Stimulated activated CD4-positive, alpha-beta T cell treated with anti-CD3 and anti-CD28 coated beads, TNF-alpha, amount 100 ng/mL, for 24 hours (primary cell): ENCODE measurements around the gene RFWD3.
"Not testable (repeated sequence)": the region's sequence is repeated elsewhere in the genome, so short reads cannot be mapped to it uniquely, and the experiment has no call there.

ENCODE experiments used
- DNase-seq, 3 experiments: peaks; one replicate each; pipeline ENCODE4 v3.0.0-alpha.2; 2020; ENCODE audit warnings: low read depth in 3 of 3

Gene RFWD3, protein sequence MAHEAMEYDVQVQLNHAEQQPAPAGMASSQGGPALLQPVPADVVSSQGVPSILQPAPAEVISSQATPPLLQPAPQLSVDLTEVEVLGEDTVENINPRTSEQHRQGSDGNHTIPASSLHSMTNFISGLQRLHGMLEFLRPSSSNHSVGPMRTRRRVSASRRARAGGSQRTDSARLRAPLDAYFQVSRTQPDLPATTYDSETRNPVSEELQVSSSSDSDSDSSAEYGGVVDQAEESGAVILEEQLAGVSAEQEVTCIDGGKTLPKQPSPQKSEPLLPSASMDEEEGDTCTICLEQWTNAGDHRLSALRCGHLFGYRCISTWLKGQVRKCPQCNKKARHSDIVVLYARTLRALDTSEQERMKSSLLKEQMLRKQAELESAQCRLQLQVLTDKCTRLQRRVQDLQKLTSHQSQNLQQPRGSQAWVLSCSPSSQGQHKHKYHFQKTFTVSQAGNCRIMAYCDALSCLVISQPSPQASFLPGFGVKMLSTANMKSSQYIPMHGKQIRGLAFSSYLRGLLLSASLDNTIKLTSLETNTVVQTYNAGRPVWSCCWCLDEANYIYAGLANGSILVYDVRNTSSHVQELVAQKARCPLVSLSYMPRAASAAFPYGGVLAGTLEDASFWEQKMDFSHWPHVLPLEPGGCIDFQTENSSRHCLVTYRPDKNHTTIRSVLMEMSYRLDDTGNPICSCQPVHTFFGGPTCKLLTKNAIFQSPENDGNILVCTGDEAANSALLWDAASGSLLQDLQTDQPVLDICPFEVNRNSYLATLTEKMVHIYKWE

DNA sequence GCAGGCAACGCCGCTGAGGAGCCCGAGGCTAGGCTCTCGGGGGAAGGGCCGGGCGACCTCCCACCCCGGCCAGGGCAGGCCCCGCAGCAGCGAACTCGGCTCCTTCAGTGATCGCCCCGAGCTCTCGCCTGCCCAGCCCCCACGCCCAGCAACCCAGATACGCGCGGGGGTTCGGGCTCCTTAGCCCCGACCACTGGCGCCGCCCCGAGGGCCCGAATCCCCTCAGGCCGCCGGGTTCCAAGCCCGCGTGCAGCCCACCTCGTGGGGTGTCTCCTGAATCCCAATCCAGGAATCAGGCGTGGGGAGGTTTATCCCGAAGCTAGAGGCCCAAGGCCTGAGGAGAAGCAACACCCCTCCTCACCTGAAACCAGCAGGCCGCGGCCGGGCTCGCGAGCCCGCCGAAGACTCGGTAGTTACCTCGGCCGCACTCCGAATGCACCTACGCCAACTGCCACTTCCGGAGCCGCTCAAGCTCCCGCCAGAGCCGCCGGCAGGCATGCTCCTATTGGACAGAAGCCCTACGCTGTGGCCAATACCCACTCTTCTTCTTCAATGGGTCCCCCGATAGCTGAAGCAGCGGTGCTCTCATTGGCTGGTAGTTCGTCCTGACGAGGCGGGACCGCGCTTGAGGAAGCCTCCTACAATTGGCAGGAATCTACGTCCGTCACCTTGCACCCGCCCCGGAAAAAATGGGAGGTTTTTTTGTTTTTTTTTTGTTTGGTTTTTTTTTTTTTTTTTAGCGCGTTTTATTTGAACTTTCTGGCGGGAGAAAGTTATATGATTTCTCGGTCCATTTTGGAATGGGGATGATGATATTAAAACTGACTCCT is at the start of gene RFWD3:
TSS of gene RFWD3 (minus strand) at position 453 of the 830 bp plus-strand sequence. CDS start 5,428 bp downstream, outside the sequence.
- peak; percentile 87 to 93 (median 92) for DNase-seq

DNA sequence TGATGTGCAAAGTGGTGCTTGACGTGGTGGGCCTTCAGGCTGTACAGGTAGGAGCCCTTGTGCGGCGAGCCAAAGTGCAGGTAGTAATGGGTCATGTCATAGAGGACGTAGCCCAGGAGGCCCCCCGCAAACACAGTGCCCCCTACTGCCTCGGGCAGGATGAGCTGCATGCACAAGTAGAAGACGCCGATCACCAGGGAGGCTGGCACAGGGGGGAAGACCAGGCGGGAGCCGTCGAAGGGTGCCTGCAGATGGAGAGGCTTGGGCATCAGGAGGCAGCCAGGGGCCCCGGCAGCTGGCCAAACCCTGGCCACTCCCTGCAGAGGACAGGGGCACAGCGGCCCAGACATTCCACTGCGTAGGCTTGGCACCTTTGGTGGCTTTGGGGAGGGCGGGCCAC is 49.7 kb upstream of the RFWD3 start:
- no peak for DNase-seq

DNA sequence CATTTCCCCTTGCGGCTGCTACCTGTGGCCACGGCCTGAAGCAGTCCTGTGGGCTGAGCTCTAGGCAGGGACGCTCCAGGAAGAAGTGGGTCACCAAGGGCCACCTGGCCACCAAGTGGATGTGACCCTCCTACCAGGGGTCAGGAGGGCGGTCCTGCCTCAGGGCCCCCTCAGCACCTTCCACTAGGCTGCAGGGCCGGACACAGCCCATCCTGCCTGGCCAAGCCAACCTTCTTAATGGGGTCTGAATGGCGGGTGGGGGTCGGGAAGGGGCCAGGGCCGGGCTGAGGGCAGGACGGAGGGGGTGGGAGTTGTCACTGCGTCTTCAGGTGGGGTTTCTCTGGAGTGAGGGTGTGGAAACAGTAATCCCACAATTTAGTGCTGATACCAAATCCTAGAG is 47.2 kb upstream of the RFWD3 start:
- no peak for DNase-seq

DNA sequence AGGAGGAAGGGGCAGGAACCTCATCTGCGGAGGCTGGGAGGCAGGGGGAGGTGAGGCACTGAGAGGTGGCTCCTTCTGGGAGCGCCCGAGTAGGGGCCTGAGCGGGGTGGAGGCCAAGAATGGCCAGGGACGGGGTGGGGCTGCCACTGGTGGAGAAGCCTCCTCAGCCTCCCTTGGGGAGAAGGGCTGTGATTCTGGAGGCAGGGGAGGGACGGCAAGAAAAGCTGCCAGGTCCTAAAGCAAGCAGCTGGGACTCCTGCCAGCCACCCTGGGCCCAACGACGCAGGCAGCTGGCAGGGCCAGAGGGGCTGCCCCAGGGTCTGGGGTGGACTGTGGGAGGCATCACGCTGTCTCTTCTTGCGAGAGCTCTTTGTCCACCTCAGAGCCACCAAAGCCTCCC is 46.6 kb upstream of the RFWD3 start:
- no peak for DNase-seq

DNA sequence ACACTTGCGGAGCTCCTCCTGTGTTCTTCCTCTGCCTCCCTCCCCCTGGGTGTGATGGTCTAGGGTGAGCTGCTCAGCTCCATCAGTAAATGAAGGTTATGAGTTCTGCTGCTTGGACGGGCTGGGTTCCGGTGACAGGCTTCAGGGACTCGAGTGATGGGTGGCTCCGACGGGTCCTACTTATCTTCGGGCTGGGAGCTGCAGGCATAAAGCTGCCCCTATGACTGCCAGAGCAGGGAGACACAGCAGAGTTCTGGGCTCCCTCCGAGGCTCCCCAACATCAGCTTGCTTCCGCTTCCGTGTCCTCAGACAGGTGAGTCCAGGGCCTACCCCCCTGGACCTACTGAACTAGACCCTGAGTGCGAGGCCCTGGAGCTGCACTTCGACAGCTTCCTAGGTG is 45.3 kb upstream of the RFWD3 start:
- no peak for DNase-seq

DNA sequence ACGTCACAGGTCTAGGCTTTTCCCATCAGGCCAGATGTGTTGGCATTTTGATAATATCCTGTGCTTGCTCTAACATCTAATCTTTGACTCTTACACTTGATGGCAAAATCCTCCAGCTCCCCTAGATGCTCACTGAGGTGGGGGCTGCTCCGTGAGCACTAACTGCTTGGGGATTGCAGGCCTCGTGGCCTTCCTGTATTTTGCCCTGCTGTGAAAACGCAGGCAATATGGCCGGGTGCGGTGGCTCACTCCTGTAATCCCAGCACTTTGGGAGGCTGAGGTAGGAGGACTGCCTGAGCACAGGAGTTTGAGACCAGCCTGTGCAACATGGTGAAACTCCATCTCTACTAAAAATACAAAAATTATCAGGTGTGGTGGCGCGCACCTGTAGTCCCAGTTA is 43.7 kb upstream of the RFWD3 start:
- no peak for DNase-seq

DNA sequence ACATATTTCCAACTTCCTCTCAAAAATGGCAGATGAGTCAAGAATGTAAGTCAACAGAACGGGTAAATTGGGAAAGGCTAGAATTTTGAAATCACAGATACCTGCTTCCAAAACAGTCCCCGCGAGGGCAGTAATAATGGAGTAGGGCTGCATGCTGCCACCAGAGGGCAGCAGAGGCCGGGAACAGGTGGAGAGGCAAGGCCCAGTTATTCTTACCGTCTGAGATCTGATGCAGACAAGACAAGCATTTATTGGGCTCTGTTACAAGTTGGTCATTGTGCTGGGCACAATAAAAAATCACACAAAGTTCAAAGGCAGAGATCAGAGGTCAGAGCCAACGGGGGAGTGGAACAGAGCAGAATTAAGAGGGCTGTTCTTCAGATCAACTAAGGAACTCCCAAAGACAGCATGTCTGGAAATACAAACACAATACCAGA is 42.8 kb upstream of the RFWD3 start:
- DNase-seq: peak; percentile 66 to 78 (median 70)

DNA sequence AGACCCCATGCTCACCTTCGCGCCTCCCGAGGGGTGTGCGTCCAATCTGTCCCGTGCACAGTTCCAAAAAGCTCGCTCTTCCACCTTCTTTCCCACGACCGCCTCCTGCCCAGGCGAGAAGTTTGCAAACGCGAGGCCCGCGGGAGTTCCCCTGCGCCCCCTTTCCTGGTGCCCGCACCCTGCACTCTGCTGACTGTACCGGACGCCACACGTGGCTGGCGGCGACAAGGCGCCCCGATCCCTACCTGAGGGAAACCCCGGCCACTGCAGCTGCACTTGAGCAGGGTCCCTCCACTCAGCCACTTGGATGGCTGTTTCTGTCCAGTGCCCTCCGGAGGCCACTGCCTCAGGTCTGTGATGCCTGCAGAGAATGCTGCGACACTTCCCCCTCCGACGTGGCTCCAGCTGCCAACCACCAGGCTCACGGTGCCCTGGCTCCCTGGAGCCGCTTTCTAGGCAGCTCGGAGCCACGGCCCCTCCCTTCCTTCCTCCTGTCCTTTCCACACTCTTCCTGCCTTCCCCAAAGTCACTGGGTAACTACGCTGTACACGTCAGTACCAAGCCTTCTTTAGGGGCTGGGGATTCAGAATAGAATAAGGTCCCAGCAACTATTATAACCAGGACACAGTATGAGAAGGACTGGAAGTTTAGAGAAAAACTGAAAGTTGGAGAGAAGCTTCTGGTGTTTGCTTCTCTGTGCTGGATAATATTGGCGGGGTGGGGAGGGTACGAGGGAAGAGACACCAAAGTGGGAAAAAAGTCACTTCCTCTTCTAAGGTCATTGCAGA is 34.0 kb upstream of the RFWD3 start, which contains the start of gene MLKL:
TSS of gene MLKL (minus strand) at position 425 of the 788 bp plus-strand sequence. CDS start 5,105 bp downstream, outside the sequence.
- DNase-seq: peak; percentile 14 to 62 (median 27)

DNA sequence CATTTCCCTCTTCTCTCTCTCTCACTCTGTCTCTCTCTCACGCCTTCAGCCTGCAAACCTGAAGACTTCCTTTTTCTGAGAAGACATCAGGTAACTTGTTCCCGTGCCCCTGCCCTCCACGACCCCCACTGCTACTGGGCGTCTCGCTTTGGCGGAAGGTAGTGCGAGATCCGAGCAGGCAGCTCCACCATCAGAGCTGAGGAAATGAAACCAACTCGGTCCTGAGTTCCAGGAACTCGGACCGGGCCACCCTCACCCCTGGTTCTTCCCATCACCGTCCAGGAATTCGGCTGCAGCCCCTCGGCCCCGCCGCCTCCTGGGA is 33.4 kb upstream of the RFWD3 start:
- peak in 1 of 3 experiments; percentile 19 for DNase-seq

DNA sequence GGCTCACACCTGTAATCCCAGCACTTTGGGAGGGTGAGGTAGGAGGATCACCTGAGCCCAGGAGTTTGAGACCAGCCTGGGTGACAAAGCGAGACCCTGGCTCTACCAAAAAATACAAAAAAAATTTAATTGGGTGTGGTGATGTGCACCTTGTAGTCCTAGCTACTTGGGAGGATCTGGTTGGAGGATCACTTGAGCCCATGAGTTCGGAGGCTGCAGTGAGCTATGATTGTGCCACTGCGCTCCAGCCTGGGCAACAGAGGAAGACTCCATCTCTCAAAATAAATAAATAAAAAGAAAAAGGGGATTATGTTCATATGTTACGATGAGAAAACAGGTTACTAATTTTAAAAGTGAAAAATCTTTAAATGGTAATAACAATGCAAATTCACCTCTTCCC is 33.0 kb upstream of the RFWD3 start:
- no peak for DNase-seq

DNA sequence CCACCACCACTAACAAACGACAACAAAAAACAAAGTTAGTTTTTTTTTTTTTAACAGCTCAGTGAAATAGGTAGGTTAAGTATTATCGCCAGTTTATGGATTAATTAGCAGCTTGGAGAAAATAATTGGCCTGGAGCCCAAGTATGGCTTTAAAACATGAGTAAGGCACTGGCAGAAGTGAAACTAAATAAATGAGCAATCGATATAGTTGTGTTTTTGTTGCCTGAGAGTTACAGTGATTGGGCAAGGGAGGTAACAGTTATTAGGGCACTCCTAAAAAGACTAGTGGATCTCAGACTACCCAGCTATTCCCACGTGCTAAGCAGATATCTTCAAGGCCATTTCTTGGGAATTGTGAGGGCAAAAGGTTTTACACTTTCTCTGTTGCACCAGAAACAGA is 31.5 kb upstream of the RFWD3 start:
- DNase-seq: no peak

DNA sequence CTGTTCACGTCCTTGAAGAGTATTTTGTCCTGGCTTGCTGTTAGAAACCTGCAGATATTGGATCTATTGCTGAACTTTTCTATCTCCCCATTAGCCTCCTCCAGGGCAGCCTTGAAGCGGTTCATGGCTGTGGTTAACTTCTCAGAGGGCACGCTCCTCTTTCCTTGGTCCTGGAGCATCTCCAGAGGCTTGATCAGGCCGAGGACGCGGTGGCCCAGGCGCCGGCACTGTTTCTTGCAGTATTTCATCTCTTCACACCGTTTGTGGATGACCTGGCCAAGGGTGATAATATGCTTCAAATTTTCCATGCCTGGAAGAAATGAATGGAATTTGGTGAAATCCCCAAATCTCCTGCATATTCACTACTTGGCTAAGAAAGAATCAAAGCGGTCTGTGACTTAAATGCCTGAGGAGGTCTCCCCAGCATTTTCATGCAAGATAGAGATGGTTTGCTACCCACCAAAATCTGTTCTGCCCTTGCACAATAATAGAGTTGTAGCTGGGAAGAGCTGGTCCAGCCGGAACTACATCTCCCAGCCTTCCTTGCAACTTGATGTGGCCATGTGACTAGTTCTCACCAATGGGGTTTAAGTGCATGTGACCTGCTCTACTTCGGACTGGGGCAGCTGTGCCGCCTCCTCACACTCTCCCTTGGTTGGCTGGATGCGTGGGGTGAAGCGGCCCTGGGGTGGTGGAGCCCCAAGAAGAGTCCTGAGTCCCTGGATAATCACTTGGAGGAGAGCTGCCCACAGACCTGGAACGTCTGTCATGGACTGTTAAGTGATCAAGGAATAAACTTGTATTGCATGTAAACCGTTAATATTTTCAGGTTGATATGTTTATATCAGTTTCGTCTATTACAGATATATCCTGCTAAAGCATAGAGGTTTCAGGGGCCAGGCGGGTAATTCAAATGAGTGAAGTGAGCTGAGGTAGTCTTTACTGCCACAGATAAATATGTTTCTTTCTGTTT is 29.1 kb upstream of the RFWD3 start:
- peak in 2 of 3 experiments; percentile 27 to 35 for DNase-seq

DNA sequence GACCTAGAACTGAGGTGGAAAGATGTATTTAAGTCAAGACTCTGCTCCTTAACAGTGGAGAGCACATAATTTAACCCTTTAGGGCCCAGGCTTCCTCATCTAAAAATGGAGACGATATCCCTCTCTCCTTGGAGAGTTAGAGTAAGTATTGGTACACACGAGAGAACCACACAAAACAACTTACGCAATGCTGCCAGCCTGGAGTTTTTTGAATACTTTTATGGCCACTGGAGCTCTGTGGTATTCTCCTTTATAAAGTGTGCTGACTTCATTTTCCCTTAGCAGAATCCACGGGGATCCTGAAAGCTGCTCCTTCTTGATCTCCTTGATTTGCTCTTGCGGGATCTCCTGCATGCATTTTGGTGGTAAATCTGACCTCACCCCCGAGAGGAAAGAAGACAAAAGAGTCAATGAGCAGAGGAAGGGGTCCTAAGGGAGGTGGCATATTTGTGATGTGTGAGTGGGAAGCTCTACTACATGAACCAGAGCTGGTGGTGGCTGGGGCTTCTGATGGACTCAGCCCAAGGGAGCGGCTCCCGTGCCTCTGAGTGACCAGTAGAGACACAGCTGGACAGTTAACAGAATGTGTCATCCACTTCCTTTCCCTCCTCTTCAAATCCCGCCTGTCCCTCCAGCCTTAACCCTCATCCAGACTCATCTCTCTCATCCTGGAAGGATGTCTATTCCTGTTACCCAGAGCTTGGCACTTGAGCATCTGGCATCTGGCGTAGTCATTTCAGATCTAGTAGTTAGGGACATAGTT is 24.6 kb upstream of the RFWD3 start:
- no peak for DNase-seq

DNA sequence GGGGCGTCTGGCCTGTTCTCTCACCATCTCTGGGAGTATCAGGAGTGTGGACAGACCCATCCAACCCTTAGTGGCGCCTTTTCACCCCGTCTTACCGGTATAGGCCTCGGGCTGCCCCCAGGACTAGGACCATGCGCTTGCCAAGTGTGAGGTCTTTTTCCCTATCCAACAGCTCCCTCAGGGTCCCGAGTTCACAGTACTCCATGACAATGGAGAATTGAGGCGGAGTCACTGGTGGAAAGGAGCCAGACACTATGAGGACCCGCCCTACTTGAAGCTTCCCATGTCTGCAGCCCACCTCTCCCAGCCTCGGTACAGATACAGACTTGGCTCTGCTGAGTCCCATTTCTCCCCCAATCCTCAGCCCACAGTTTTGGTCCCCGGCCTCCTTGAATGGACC is 15.9 kb upstream of the RFWD3 start:
- DNase-seq: no peak

DNA sequence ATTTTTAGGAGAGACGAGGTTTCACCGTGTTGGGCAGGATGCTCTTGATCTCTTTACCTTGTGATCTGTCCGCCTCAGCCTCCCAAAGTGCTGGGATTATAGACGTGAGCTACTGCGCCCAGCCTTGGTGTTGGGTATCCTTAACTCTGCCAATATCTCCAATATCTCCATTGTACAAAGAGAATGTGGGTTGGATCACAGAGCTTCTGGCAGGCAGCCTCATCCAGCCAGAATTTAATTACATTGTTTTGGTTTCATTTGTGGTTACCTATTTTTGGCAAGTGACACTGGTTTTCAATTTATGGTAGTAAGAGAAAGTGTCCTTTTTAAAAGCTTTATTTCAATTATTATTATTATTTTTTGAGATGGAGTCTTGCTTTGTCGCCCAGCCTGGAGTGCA is 14.0 kb upstream of the RFWD3 start:
- no peak for DNase-seq

DNA sequence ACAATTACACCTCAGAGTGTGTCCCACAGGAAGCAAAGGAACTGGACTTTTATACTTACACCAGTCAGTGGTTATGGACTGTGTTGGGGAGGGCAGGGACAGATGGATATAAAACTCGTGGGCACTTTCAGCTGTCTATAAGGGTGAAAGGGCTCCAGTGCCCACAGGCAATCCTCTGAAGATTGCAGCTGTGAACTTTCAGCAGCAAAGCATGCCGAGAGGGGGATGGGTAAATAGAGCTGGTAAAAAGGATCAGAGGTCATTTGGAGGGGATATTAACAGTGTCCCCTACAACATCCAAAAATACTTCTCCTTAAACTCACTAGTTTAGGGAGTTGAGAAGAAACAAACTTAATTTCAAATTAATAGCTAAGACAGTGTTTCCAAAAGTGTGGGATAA is 13.3 kb upstream of the RFWD3 start:
- DNase-seq: no peak

DNA sequence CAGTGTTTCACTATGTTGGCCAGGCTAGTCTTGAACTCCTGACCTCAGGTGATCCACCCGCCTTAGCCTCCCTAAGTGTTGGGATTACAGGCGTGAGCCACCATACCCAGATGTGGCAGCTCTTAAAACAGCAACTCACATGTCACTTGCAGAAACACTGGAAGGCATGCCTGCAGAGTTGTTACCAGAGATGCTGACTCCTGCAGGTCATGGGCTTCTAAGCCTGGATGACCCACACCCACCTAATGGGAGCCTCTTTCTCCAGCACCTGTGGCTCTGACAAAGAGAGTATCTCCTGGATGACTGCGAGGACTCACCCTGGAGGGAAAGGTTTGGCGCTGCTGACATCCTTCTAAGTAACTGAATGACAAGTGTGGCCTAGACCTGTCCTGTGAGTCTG is 11.2 kb upstream of the RFWD3 start:
- DNase-seq: no peak

DNA sequence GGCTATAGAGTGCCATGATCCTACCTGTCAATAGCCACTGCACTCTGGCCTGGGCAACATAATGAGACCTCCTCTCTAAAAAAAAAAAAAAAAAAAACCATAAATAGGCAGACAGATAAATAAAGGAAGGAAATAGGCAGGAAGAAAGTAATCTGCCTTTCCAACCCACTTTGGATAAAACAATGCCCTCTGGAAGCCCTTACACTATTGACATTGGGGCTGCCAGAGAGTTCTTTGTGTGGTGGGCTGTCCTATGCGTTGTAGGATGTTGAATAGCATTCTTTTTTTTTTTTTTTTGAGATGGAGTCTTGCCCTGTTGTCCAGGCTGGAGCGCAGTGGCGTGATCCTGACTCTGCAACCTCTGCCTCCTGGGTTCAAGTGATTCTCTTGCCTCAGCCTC is 7.2 kb upstream of the RFWD3 start:
- no peak for DNase-seq

DNA sequence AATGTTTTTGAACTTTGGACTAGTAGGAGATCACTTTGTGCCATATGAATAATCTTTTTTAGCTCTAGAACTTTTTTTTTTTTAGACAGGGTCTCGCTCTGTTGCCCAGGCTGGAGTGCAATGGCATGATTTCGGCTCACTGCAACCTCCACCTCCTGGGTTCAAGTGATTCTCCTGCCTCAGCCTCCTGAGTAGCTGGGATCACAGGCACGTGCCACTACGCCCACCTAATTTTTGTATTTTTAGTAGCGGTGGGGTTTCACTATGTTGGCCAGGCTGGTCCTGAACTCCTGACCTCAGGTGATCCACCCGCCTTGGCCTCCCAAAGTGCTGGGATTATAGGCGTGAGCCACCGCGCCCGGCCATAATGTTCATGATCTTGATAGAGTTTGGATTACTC is 2.2 kb upstream of the RFWD3 start:
- not testable (repeated sequence) for DNase-seq
